NCI-H774 (cell line): ENCODE data around the gene FOXRED1.

Experiments
- DNase-seq: peaks from one replicate; lab custom pipeline; 2025; lab: John Stamatoyannopoulos, UW

Gene FOXRED1

GRCh38 chr11:126312961-126313360 lies 44.0 kb downstream of the FOXRED1 start:
- no peak for DNase-seq

GRCh38 chr11:126313826-126314225 lies 44.9 kb downstream of the FOXRED1 start:
- no peak for DNase-seq

- no peak for DNase-seq
Measured at GRCh38 chr11:126317432-126317755, 48.4 kb downstream of the FOXRED1 start.

GRCh38 chr11:126317756-126318573 lies 49.0 kb downstream of the FOXRED1 start:
- DNase-seq: no peak

GRCh38 chr11:126318574-126319373 lies 49.8 kb downstream of the FOXRED1 start:
- no peak for DNase-seq

- no peak for DNase-seq
Measured at GRCh38 chr11:126319374-126319740, 50.4 kb downstream of the FOXRED1 start.

GRCh38 chr11:126322996-126323395 lies 54.0 kb downstream of the FOXRED1 start:
- no peak for DNase-seq

- DNase-seq: no peak
Measured at GRCh38 chr11:126327281-126328000, 58.5 kb downstream of the FOXRED1 start.
